GM21825 (cell line): ENCODE data around the gene ZBTB4.

Source experiments
- ATAC-seq: cut with Tn5 transposase; IDR thresholded peaks from one replicate; pipeline ENCODE4 v1.9.1; 2021; ENCODE audit warnings: mild to moderate bottlenecking, moderate library complexity; ENCODE audit not compliant: unreplicated experiment

The ZBTB4 gene, protein sequence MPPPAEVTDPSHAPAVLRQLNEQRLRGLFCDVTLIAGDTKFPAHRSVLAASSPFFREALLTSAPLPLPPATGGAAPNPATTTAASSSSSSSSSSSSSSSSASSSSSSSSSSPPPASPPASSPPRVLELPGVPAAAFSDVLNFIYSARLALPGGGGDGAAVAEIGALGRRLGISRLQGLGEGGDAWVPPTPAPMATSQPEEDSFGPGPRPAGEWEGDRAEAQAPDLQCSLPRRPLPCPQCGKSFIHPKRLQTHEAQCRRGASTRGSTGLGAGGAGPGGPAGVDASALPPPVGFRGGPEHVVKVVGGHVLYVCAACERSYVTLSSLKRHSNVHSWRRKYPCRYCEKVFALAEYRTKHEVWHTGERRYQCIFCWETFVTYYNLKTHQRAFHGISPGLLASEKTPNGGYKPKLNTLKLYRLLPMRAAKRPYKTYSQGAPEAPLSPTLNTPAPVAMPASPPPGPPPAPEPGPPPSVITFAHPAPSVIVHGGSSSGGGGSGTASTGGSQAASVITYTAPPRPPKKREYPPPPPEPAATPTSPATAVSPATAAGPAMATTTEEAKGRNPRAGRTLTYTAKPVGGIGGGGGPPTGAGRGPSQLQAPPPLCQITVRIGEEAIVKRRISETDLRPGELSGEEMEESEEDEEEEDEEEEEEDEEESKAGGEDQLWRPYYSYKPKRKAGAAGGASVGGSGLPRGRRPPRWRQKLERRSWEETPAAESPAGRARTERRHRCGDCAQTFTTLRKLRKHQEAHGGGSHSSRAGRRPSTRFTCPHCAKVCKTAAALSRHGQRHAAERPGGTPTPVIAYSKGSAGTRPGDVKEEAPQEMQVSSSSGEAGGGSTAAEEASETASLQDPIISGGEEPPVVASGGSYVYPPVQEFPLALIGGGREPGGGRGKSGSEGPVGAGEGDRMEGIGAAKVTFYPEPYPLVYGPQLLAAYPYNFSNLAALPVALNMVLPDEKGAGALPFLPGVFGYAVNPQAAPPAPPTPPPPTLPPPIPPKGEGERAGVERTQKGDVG

DNA sequence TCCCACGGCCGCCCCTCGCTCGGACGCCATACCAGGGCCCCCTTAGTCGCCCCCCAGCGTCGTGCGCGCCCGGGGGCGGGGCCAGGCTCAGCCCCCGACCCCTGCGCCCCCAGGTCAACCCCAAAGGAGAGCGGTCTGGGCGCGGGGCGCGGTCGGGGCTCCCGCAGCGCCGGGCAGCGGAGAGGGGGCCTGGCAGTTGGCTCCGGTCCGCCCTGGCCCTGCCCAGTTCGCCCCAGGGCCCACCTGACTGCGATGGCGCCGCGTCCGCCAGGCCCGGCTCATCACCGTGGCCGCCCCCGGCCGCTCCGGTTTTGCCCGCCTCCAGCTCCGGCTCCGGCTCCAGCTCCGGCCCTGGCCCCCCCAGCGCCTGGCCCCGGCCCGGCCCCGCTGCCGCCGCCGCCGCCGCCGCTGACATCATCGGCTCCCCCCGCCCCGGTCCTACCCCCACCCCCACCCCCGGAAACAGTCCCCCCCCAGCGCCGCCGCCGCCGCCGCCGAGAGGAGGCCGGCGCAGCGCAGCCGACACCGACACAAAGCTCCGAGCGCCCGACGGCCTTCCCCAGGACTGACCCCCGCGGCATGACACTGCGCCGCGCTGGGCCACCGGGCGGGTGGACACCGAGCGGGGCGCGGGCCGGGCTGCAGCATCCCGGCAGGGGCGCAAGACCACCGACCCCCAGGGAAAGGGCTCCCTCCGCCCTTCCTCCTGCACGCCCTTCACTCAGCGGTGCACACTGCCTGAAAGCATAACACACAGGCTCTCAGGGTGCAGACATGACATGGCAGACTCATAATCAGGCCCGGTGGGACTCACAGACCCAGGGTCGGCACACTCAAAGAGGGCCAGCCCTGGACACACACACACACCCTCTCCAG, at the start of gene ZBTB4:
Gene ZBTB4 (minus strand): TSS at position 419 of the 876 bp plus-strand sequence. CDS start 12,830 bp downstream, outside the sequence.
- no peak for ATAC-seq

DNA sequence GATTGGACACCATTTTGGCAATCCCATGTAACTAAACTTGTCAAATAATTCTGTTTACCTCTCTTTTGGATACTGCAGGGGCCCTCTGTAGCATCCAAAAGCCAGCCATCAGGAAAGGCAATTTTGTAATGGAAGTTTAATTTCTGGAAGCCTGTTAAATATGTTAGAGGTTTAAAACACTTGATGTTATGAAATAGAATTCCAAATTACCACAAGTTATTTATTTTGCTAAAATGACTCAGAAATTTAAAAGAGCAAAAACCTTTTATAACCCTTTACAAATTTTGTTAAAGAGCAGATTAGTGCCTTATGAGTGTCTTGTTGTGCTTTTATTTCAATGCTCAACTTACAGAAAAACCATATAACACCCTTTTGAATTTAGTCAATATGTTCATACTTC, 49.4 kb upstream of the ZBTB4 start:
- no peak for ATAC-seq

DNA sequence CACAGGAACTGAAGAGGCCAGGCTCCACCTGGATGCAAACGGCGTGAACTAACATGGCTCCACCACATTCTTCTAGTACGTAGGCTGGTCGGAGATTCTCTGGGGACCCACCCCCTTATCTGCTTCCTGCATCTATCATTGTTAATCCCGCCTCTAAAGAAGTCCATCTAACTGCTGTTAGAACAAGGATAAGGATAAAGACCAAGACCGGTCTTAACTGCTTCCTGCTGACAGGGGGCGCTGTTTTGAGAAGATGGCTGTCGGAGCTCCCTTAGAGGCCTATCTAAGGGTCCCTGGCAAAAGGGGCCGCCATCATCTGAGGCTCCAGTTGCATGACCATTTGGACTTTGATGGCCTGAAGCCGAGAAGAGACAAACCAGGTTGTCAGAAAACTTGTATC, 43.6 kb upstream of the ZBTB4 start:
- ATAC-seq: no peak

DNA sequence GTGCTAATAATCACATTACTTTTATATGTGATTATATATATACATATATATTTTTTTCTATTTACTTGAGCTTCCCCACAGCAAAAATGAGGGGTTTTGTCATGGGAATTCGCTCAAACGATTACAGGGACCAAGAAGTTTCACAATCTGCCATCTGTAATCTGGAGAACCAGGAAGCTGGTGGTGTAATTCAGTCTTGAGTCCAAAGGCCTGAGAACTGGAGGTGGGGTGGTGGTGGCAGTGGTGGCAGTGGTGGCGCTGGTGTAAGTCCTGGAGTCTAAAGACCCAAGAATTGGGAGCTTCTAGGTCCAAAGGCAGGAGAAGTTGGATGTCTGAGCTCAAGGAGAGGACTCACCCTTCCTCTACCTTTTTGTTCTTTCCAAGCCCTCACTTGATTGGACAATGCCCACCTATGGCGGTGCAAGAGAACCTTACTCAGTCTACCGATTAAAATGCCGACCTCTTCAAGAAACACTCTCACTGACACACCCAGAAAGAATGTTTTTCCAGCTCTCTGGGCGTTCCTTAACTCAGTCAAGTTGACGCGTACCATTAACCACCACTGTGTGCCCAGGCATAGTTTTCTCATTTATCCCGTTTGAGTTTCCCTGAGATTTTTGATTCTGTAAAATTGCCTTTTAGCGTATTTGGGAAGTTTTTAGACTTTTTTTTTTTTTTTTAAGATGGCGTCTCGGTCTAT, 36.6 kb upstream of the ZBTB4 start:
- no peak for ATAC-seq

DNA sequence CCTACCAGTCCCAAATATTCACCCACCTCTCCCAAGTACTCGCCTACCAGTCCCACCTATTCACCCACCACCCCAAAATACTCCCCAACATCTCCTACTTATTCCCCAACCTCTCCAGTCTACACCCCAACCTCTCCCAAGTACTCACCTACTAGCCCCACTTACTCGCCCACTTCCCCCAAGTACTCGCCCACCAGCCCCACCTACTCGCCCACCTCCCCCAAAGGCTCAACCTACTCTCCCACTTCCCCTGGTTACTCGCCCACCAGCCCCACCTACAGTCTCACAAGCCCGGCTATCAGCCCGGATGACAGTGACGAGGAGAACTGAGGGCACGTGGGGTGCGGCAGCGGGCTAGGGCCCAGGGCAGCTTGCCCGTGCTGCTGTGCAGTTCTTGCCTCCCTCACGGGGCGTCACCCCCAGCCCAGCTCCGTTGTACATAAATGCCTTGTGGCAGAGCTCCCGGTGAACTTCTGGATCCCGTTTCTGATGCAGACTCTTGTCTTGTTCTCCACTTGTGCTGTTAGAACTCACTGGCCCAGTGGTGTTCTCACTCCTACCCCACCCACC, 34.5 kb upstream of the ZBTB4 start:
- ATAC-seq: no peak

DNA sequence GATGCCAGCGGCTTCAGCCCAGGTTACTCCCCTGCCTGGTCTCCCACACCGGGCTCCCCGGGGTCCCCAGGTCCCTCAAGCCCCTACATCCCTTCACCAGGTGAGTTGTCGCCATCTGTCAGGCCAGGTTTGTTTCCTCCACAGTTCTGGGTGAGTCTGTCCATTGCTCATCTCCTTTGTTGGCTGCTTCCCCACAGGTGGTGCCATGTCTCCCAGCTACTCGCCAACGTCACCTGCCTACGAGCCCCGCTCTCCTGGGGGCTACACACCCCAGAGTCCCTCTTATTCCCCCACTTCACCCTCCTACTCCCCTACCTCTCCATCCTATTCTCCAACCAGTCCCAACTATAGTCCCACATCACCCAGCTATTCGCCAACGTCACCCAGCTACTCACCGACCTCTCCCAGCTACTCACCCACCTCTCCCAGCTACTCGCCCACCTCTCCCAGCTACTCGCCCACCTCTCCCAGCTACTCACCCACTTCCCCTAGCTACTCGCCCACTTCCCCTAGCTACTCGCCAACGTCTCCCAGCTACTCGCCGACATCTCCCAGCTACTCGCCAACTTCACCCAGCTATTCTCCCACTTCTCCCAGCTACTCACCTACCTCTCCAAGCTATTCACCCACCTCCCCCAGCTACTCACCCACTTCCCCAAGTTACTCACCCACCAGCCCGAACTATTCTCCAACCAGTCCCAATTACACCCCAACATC, 33.6 kb upstream of the ZBTB4 start:
- ATAC-seq: no peak

DNA sequence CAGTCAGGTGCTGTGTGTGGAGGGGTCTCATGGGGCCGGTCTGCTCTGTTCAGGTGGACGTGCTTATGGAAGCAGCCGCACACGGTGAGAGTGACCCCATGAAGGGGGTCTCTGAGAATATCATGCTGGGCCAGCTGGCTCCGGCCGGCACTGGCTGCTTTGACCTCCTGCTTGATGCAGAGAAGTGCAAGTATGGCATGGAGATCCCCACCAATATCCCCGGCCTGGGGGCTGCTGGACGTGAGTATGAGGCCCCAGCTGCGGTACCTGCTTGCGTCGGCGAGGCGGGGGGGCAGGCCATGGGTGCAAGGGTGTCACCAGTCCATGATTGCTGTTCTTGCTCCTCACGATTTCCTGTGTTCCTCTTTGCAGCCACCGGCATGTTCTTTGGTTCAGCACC, 32.7 kb upstream of the ZBTB4 start:
- ATAC-seq: no peak

DNA sequence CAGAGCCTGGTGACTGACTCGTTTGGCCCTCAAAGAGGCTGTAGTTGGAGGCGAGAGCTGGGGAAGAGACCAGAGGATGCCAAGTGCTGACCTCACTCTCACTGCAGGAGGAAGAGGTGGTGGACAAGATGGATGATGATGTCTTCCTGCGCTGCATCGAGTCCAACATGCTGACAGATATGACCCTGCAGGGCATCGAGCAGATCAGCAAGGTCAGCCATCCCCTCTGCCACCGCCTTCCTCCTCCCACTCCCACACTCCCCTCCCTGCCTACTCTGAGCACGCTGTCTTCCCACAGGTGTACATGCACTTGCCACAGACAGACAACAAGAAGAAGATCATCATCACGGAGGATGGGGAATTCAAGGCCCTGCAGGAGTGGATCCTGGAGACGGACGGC, 31.7 kb upstream of the ZBTB4 start:
- no peak for ATAC-seq

DNA sequence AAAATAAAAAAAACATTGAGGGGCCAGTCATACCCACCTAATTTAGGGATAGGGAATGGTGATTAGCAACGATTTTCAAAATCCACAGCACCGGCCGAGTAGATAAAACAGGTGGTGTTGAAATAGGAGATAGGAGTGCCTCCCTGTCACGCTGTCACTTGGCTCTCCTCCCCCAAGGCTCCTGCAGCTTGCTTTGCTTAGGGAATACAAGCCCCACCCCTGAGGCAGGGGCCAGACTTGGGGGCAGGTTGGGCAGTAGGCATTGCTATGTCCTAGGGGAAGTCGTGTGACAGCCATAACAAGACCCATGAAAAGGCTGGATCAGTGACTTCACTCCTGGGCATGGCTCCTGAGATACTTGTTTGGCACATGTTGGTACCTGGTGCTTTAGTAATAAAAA, 30.5 kb upstream of the ZBTB4 start:
- ATAC-seq: no peak

DNA sequence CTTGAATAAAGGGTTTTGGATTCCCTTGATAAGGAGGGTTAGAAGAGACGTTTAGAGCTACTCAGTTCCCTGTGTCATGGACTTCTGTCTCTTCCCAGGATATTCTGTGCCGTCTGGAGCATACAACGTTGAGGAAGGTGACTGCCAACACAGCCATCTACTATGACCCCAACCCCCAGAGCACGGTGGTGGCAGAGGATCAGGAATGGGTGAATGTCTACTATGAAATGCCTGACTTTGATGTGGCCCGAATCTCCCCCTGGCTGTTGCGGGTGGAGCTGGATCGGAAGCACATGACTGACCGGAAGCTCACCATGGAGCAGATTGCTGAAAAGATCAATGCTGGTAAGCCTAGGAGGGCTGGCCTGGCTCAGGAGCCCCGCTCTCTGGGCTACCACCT, 29.4 kb upstream of the ZBTB4 start:
- no peak for ATAC-seq

DNA sequence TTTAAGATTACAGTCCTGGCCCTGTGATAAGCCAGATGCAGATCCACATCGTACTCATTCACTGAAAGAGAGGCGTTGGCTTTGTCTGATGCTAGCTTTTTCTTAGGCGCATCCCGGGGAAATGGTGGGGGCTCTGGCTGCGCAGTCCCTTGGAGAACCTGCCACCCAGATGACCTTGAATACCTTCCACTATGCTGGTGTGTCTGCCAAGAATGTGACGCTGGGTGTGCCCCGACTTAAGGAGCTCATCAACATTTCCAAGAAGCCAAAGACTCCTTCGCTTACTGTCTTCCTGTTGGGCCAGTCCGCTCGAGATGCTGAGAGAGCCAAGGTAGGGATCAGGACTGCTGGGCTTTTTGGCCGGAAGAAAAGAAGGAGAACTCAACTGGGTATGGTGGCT, 28.7 kb upstream of the ZBTB4 start:
- ATAC-seq: no peak

DNA sequence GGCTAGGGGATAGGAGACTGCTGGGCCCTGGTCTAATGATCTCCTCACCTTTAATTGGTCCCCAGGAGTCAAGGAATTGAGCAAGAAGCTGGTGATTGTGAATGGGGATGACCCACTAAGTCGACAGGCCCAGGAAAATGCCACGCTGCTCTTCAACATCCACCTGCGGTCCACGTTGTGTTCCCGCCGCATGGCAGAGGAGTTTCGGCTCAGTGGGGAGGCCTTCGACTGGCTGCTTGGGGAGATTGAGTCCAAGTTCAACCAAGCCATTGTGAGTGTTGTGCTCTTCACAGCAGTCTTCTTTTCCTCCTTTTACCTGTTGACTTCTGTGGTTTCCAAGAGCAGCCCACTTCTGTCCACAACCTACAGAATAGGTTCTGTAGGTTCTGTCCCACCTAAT, 24.1 kb upstream of the ZBTB4 start:
- ATAC-seq: no peak

DNA sequence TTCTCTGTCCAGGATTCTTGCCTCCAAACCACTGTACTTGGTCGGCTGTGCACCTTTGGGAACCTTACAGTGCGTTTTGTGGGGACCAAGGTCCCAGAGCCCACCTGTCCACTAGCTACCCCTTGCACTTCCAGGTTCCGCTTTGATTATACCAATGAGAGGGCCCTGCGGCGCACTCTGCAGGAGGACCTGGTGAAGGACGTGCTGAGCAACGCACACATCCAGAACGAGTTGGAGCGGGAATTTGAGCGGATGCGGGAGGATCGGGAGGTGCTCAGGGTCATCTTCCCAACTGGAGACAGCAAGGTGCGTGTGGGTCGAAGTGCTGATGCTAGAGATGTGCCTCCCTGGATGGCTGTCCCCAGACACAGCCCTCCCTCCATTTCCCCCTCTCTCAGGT, 23.6 kb upstream of the ZBTB4 start:
- no peak for ATAC-seq

DNA sequence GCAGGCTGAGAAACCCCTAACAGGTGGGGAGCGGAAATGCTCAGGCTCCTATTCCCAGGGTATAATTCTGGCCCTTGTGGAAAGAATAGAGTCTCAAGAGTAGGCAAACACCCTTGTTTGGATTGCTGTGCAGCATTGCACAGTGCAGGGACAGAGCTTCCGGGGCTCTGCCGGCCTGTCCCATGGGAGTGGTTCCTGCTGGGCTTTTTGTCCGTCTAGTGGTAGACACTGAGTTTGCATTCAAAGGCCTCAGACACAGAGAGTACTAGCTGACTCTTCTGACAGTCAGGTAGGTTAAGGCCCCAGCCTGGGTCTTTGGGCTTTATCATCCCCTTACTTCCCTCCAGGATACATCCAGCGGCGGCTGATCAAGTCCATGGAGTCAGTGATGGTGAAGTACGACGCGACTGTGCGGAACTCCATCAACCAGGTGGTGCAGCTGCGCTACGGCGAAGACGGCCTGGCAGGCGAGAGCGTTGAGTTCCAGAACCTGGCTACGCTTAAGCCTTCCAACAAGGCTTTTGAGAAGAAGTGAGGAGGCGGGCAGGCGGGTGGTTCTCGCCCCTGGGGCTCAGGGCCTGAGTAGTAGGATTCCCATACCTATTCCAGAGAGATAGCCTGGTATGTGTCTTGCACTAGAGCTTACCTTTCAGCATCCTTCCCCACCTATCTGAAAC, 22.9 kb upstream of the ZBTB4 start:
- no peak for ATAC-seq

DNA sequence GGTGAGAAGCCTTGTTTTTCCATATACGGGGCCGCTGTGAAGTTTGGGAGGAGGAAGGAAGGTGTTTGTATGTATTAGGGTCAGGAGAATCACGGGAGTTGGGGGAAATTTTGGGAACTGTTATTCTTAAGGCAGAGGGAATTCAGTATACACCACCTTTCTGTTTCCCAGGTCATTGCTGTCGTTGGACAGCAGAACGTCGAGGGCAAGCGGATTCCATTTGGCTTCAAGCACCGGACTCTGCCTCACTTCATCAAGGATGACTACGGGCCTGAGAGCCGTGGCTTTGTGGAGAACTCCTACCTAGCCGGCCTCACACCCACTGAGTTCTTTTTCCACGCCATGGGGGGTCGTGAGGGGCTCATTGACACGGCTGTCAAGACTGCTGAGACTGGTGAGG, 22.3 kb upstream of the ZBTB4 start:
- no peak for ATAC-seq

DNA sequence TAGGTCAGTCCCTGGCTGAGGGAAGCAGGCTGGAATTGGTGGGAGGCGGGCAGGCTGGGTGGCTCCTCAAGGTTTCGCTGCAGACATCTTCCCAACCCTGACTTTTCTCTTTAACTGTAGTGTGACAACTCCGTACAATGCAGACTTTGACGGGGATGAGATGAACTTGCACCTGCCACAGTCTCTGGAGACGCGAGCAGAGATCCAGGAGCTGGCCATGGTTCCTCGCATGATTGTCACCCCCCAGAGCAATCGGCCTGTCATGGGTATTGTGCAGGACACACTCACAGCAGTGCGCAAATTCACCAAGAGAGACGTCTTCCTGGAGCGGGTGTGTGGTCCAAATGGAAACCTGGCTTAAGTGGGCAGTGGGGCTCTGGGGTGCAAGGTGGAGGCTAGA, 19.7 kb upstream of the ZBTB4 start:
- no peak for ATAC-seq

DNA sequence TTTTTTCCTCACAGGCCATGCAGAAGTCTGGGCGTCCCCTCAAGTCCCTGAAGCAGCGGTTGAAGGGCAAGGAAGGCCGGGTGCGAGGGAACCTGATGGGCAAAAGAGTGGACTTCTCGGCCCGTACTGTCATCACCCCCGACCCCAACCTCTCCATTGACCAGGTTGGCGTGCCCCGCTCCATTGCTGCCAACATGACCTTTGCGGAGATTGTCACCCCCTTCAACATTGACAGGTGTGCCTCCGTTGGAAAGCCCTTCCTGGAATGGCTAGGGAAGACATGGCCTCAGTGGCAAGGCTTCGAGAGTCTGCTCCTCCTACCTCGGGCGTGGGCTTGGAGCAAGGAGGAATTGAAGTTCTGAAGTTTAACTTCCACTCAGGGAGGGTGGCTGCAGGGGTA, 18.2 kb upstream of the ZBTB4 start:
- no peak for ATAC-seq

DNA sequence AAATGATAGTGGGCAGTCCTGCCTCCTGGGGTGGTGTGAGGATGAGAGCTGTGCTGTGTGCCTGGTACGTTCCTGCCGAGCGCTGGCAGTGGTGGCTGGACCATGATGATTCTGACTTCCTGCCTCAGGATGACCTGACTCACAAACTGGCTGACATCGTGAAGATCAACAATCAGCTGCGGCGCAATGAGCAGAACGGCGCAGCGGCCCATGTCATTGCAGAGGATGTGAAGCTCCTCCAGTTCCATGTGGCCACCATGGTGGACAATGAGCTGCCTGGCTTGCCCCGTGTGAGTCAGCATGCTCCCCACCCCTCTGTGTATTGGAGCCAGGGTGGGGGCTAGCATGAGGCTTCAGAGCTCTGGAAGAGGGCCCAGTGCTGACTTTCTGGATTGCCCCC, 17.8 kb upstream of the ZBTB4 start:
- no peak for ATAC-seq
